ENCODE results near the gene CMSS1.

CMSS1 gene

GRCh38 chr3:99971761-99972160 is 154.1 kb downstream of the CMSS1 start:
- TF ChIP-seq, protein P1, sequence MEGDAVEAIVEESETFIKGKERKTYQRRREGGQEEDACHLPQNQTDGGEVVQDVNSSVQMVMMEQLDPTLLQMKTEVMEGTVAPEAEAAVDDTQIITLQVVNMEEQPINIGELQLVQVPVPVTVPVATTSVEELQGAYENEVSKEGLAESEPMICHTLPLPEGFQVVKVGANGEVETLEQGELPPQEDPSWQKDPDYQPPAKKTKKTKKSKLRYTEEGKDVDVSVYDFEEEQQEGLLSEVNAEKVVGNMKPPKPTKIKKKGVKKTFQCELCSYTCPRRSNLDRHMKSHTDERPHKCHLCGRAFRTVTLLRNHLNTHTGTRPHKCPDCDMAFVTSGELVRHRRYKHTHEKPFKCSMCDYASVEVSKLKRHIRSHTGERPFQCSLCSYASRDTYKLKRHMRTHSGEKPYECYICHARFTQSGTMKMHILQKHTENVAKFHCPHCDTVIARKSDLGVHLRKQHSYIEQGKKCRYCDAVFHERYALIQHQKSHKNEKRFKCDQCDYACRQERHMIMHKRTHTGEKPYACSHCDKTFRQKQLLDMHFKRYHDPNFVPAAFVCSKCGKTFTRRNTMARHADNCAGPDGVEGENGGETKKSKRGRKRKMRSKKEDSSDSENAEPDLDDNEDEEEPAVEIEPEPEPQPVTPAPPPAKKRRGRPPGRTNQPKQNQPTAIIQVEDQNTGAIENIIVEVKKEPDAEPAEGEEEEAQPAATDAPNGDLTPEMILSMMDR (conservative IDR thresholded peaks at IDR 0.05), result no peak
- TF ChIP-seq ZFX (IDR thresholded peaks at IDR 0.05), result no peak
- H3K27ac ChIP-seq, result no peak overlapping the region

GRCh38 chr3:99972380-99973104 is 154.9 kb downstream of the CMSS1 start:
- no peak overlapping the region for H3K27ac ChIP-seq
- TF ChIP-seq ZFX (IDR thresholded peaks at IDR 0.05), result no peak
- TF ChIP-seq, protein P1 (conservative IDR thresholded peaks at IDR 0.05), result no peak

- TF ChIP-seq, protein P1 (conservative IDR thresholded peaks at IDR 0.05), result no peak
- TF ChIP-seq ZFX (IDR thresholded peaks at IDR 0.05), result no peak
- H3K27ac ChIP-seq, result no peak overlapping the region
These were observed 157.3 kb downstream of the CMSS1 start for GRCh38 chr3:99974989-99975388.

- H3K27ac ChIP-seq, result no peak overlapping the region
- TF ChIP-seq ZFX (IDR thresholded peaks at IDR 0.05), result no peak
- TF ChIP-seq, protein P1 (conservative IDR thresholded peaks at IDR 0.05), result no peak
These were observed 158.9 kb downstream of the CMSS1 start for GRCh38 chr3:99976584-99976983.

GRCh38 chr3:99978221-99978620 is 160.6 kb downstream of the CMSS1 start:
- H3K27ac ChIP-seq, result no peak overlapping the region
- TF ChIP-seq, protein P1 (conservative IDR thresholded peaks at IDR 0.05), result no peak
- no peak for TF ChIP-seq ZFX (IDR thresholded peaks at IDR 0.05)

DNA sequence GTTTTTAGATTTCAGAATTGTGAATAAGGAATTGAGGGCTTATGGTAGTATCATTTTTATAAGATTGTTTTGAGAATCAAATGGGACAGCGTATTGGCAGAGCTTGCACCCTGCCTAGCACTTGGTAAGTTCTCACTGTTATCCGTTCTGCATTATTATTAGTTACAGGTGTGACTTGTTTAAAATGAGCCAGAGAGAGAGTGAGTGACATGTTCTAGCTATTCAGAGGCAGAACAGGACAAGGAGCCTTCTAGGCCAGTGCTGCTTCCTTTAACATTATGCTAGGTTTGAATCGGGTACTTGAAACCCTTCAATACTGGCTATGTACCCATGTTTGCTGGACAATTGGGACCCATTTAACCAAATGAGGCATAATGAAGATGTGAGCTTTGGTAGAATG is 162.9 kb downstream of the CMSS1 start:
- TF ChIP-seq ZFX (IDR thresholded peaks at IDR 0.05), result no peak
- TF ChIP-seq, protein P1 (conservative IDR thresholded peaks at IDR 0.05), result no peak

GRCh38 chr3:99981138-99981537 is 163.5 kb downstream of the CMSS1 start:
- H3K27ac ChIP-seq, result no peak overlapping the region
- TF ChIP-seq ZFX (IDR thresholded peaks at IDR 0.05), result no peak
- TF ChIP-seq, protein P1 (conservative IDR thresholded peaks at IDR 0.05), result no peak

More for the DNA sequence above, 162.9 kb downstream of the CMSS1 start:
- H3K27ac ChIP-seq, result no peak overlapping the region

All from C4-2B (cell line).